T-cell (primary cell): ENCODE data around the gene FHIP2A. TPM values are rescaled to one million over a fixed set of nuclear protein-coding genes. Genes with fewer than 3 reads are reported as not detected.
"Not testable (repeated sequence)": the region's sequence is repeated elsewhere in the genome, so short reads cannot be mapped to it uniquely, and the experiment has no call there.

Experiments used
- ATAC-seq, 4 experiments: fragments of 200-7000 bp in 3 of 4; fragments of 150-1000 bp in 1 of 4; cut with Tn5 transposase; replicated peaks in 1 of 4; 1 replicate in 3 of 4; 2 replicates in 1 of 4; pipeline ENCODE4 v1.10.0; 2021; ENCODE audit warnings: moderate library complexity in 3 of 4, mild to moderate bottlenecking in 2 of 4, moderate number of reproducible peaks in 1 of 4
- CTCF ChIA-PET, 2 donors: fragments of 300-600 bp; sonication (Branson Sonifier 250); formaldehyde crosslinking; loops; one replicate each; lab custom pipeline; 2022; ENCODE audit warnings: antibody characterized with exemption in 2 of 2; lab: Charles Lee
- POLR2A ChIA-PET, 2 donors: fragments of 300-600 bp; sonication (Branson Sonifier 250); formaldehyde crosslinking; loops; one replicate each; lab custom pipeline; 2022; ENCODE audit warnings: antibody characterized with exemption in 2 of 2; lab: Charles Lee
- DNase-seq, 35 experiments: peaks; one replicate each; pipeline versions ENCODE4 v3.0.0 to v3.0.0-alpha.2; 2013 to 2023
- H3K27ac ChIP-seq: one replicate; pipeline ENCODE4 v1.5.1; 2013; ENCODE audit warnings: low read length
- H3K27me3 ChIP-seq, 2 experiments: replicated peaks in 1 of 2; 1 replicate in 1 of 2; 2 replicates in 1 of 2; pipeline versions ENCODE4 v1.6.1 to v1.7.0; 2013; ENCODE audit warnings: low read length in 1 of 2, mixed read lengths in 1 of 2; ENCODE audit not compliant: control insufficient read depth in 2 of 2, insufficient read depth in 2 of 2; ENCODE audit errors: extremely low read depth in 1 of 2
- H3K36me3 ChIP-seq, 2 donors: 1 replicate in 1 of 2; 2 replicates in 1 of 2; pipeline versions ENCODE4 v1.6.1 to v1.7.0; 2013; ENCODE audit warnings: low read length in 1 of 2; ENCODE audit not compliant: control insufficient read depth in 2 of 2, insufficient read depth in 1 of 2; ENCODE audit errors: extremely low read depth in 1 of 2
- H3K4me1 ChIP-seq, 2 experiments: 1 replicate in 1 of 2; 2 replicates in 1 of 2; pipeline versions ENCODE4 v1.6.1 to v1.7.0; 2013; ENCODE audit warnings: low read length in 2 of 2, mixed read lengths in 1 of 2; ENCODE audit not compliant: insufficient read depth in 2 of 2, control insufficient read depth in 1 of 2; ENCODE audit errors: extremely low read depth in 1 of 2
- H3K4me3 ChIP-seq, 2 donors: 1 replicate in 1 of 2; 2 replicates in 1 of 2; pipeline versions ENCODE4 v1.5.1 to v1.7.0; 2013; ENCODE audit warnings: mild to moderate bottlenecking in 2 of 2, low read length in 1 of 2, moderate library complexity in 1 of 2; ENCODE audit not compliant: control insufficient read depth in 1 of 2; ENCODE audit errors: extremely low read depth in 1 of 2
- H3K9me3 ChIP-seq: 2 replicates; pipeline ENCODE4 v1.7.0; 2013
- H3K27ac Mint-ChIP-seq, 2 donors: one replicate each; pipeline ENCODE4 v1.8.0; 2020 to 2021; ENCODE audit warnings: mild to moderate bottlenecking in 2 of 2, mixed read lengths in 2 of 2
- H3K27me3 Mint-ChIP-seq, 2 donors: one replicate each; pipeline ENCODE4 v1.8.0; 2021 to 2022; ENCODE audit warnings: mixed read lengths in 2 of 2
- H3K36me3 Mint-ChIP-seq: one replicate; pipeline ENCODE4 v1.8.0; 2021; ENCODE audit warnings: mixed read lengths
- H3K4me1 Mint-ChIP-seq, 3 donors: one replicate each; pipeline ENCODE4 v1.8.0; 2020 to 2022; ENCODE audit warnings: mixed read lengths in 3 of 3, mild to moderate bottlenecking in 1 of 3
- H3K4me3 Mint-ChIP-seq, 3 donors: one replicate each; pipeline ENCODE4 v1.8.0; 2020 to 2022; ENCODE audit warnings: mild to moderate bottlenecking in 3 of 3, mixed read lengths in 3 of 3, moderate library complexity in 3 of 3
- H3K9me3 Mint-ChIP-seq, 3 donors: one replicate each; pipeline ENCODE4 v1.8.0; 2020 to 2022; ENCODE audit warnings: mixed read lengths in 3 of 3
- WGBS: methylation state at CpG from one replicate; pipeline ENCODE4 v1.1.5; 2013; ENCODE audit warnings: missing lambda C conversion rate; ENCODE audit not compliant: insufficient coverage; 5-methylcytosine and 5-hydroxymethylcytosine counted together
- total RNA-seq, 35 experiments: library from RNA in 6 of 35; stranded (reverse) in 6 of 35; fragments of 120-200 nt in 1 of 35; gene quantifications; one replicate each; pipeline versions ENCODE4 v1.2.1 to v1.2.4 and lab custom pipeline; 2013 to 2026

Gene FHIP2A
- total RNA-seq, 5 donors from 2014 or later (not counting 1 experiment from before 2014, with no cell fraction given): 27.0 to 37.0 (median 31.9) TPM

DNA sequence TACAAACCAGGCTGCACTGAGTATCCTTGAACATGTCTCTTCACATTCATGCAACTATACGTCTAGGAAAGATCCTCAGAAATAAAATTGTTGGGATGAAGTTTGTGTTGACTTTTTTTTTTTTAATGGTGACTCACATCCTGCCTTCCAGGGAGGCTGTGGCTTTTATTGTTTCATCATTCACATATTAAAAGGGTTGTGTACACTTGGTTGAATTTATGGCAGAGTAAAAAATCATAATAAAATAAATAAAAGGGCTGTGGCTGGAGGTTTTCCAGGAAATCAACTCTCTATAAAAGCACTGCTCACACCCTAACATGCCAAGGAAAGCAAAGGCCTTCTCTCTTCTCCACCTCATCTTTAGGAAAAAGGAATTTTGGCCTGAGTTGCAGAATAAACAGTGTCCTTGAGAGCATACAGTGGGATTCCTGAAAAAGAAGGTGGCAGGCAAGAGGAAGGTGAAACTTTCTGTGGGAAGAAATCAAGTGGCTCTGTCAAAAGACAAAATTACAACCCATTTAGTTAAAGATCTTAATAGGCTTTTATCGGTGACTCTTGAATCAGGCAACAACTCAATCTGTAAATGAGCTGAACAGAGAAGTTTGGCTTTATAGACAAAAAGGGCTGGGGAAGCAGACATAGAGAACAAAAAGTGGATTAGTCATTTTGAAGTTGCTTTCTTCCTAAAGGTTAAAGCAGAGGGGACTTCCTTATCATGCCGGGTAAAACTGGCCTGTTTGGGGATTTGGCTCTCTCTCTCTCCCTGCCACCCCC, 41.6 kb upstream of the FHIP2A start:
- Mint-ChIP-seq H3K27ac (no peak overlapping the region), H3K4me1 (no peaks in the 10 kb centered on the region), H3K27me3 (peaks cover 0 to 12% of the 10 kb centered on the region in 2 donors), H3K4me3 (no peak overlapping the region), H3K36me3 (no peaks in the 10 kb centered on the region), H3K9me3 (no peaks in the 10 kb centered on the region)
- WGBS: no CpG with 5 or more reads among the region's 3 CpGs
- ChIA-PET CTCF (no interaction called here), POLR2A (no interaction called here)
- Histone ChIP-seq H3K36me3 (no peaks in the 10 kb centered on the region), H3K4me3 (no peak overlapping the region), H3K9me3 (no peaks in the 10 kb centered on the region), H3K27ac (no peak overlapping the region), H3K27me3 (no peaks in the 10 kb centered on the region), H3K4me1 (no peaks in the 10 kb centered on the region)
- DNase-seq (no peak), ATAC-seq (no peak)

- WGBS: no CpG with 5 or more reads among the region's 2 CpGs
- H3K36me3 ChIP-seq: no peaks in the 10 kb centered on the region
- no peaks in the 10 kb centered on the region for H3K27me3 ChIP-seq
- no peaks in the 10 kb centered on the region for H3K36me3 Mint-ChIP-seq
- peaks cover 0 to 11% of the 10 kb centered on the region in 2 donors for H3K27me3 Mint-ChIP-seq
- no peaks in the 10 kb centered on the region for H3K9me3 ChIP-seq
- H3K4me1 Mint-ChIP-seq: no peaks in the 10 kb centered on the region
- no peak overlapping the region for H3K4me3 Mint-ChIP-seq
- no peak overlapping the region for H3K27ac Mint-ChIP-seq
- ATAC-seq (no peak), DNase-seq (no peak)
- no peak overlapping the region for H3K27ac ChIP-seq
- no peaks in the 10 kb centered on the region for H3K4me1 ChIP-seq
- no peak overlapping the region for H3K4me3 ChIP-seq
- H3K9me3 Mint-ChIP-seq: no peaks in the 10 kb centered on the region
- ChIA-PET CTCF (no interaction called here), POLR2A (no interaction called here)
These were observed 40.9 kb upstream of the FHIP2A start for GRCh38 chr10:114780577-114781184.

- no peaks in the 10 kb centered on the region for H3K9me3 ChIP-seq
- POLR2A ChIA-PET: no interaction called here
- 95% methylated on average over 2 of the region's 7 CpGs for WGBS
These were observed 38.9 kb upstream of the FHIP2A start for GRCh38 chr10:114782666-114783065.

GRCh38 chr10:114783686-114784085, 37.9 kb upstream of the FHIP2A start:
- Histone ChIP-seq H3K36me3 (no peaks in the 10 kb centered on the region), H3K27ac (no peak overlapping the region), H3K4me1 (no peaks in the 10 kb centered on the region), H3K4me3 (no peak overlapping the region), H3K27me3 (no peaks in the 10 kb centered on the region), H3K9me3 (no peaks in the 10 kb centered on the region)
- no peaks in the 10 kb centered on the region for H3K9me3 Mint-ChIP-seq
- H3K27me3 Mint-ChIP-seq: peaks cover 0 to 2% of the 10 kb centered on the region in 2 donors
- ATAC-seq (no peak), DNase-seq (no peak)
- H3K4me1 Mint-ChIP-seq: no peaks in the 10 kb centered on the region
- ChIA-PET POLR2A (no interaction called here), CTCF (interaction anchor here (0.7 to 3.6 kb wide), 4 partner anchors 47 to 481 kb away, joined by 3 to 31 read pairs (median 8); no protein-coding TSS in a partner anchor)
- no peak overlapping the region for H3K4me3 Mint-ChIP-seq
- no peak overlapping the region for H3K27ac Mint-ChIP-seq
- WGBS: 74% methylated on average over 3 of the region's 7 CpGs
- H3K36me3 Mint-ChIP-seq: no peaks in the 10 kb centered on the region

More at GRCh38 chr10:114782666-114783065, 38.9 kb upstream of the FHIP2A start:
- ATAC-seq (no peak), DNase-seq (no peak)
- Mint-ChIP-seq H3K27ac (no peak overlapping the region), H3K4me1 (no peaks in the 10 kb centered on the region), H3K9me3 (no peaks in the 10 kb centered on the region), H3K4me3 (no peak overlapping the region), H3K36me3 (no peaks in the 10 kb centered on the region), H3K27me3 (peaks cover 0 to 11% of the 10 kb centered on the region in 2 donors)
- Histone ChIP-seq H3K27ac (no peak overlapping the region), H3K4me3 (no peak overlapping the region), H3K27me3 (no peaks in the 10 kb centered on the region), H3K4me1 (no peaks in the 10 kb centered on the region), H3K36me3 (no peaks in the 10 kb centered on the region)
- CTCF ChIA-PET: interaction anchor here in 1 of 2 donors (0.8 to 1.4 kb wide), 2 partner anchors 207 to 311 kb away, joined by 3 to 6 read pairs; no protein-coding TSS in a partner anchor

- not testable (repeated sequence) for H3K9me3 Mint-ChIP-seq, H3K27me3 Mint-ChIP-seq, H3K36me3 ChIP-seq, H3K27me3 ChIP-seq, H3K4me1 ChIP-seq, H3K36me3 Mint-ChIP-seq, H3K27ac ChIP-seq, H3K9me3 ChIP-seq, H3K4me3 ChIP-seq, H3K27ac Mint-ChIP-seq, H3K4me1 Mint-ChIP-seq, H3K4me3 Mint-ChIP-seq
- 60% methylated on average over 6 of the region's 9 CpGs for WGBS
- DNase-seq (peak in 2 of 35 experiments; percentile 1 to 56), ATAC-seq (peak; percentile 43 to 63 (median 54))
- POLR2A ChIA-PET: interaction anchor here in 1 of 2 donors (0.7 kb wide), 1 partner anchor 73 kb away, joined by 4 read pairs; no protein-coding TSS in a partner anchor
- CTCF ChIA-PET: interaction anchor here (0.6 to 3.6 kb wide), 15 partner anchors 19 to 484 kb away, joined by 3 to 45 read pairs (median 4); partner anchors contain the start of gene FHIP2A (in 1 of the 2)
These were observed 35.1 kb upstream of the FHIP2A start for GRCh38 chr10:114786492-114786891.

GRCh38 chr10:114787131-114787530, 34.4 kb upstream of the FHIP2A start:
- H3K4me1 ChIP-seq, H3K27ac ChIP-seq, DNase-seq, H3K36me3 Mint-ChIP-seq, POLR2A ChIA-PET, H3K27me3 Mint-ChIP-seq, H3K27me3 ChIP-seq, H3K4me3 Mint-ChIP-seq, H3K27ac Mint-ChIP-seq, H3K9me3 ChIP-seq, H3K36me3 ChIP-seq, H3K4me1 Mint-ChIP-seq, H3K9me3 Mint-ChIP-seq, H3K4me3 ChIP-seq, ATAC-seq: not testable (repeated sequence)
- WGBS: 93% methylated on average over 5 of the region's 30 CpGs
- CTCF ChIA-PET: interaction anchor here (0.9 to 1.5 kb wide), 5 partner anchors 20 to 315 kb away, joined by 3 to 9 read pairs (median 3); no protein-coding TSS in a partner anchor
